Fibroblast of the aortic adventitia (primary cell): ENCODE measurements around the gene SH3BP5. TPM values are rescaled to one million over a fixed set of nuclear protein-coding genes. Genes with fewer than 3 reads are reported as not detected.

Source experiments
- DNase-seq: peaks from one replicate; pipeline ENCODE4 v3.0.0-alpha.2; 2010; ENCODE audit warnings: low read depth
- H3K4me3 ChIP-seq: 2 replicates; pipeline ENCODE4 v1.5.1; 2011; ENCODE audit warnings: low read depth, mild to moderate bottlenecking, control low read depth, low read length, moderate library complexity
- total RNA-seq: library from RNA; depleted of rRNA; stranded (reverse); fragments of >200 nt; gene quantifications from 2 replicates; pipeline ENCODE4 v1.2.3, GENCODE V29; 2012; ENCODE audit warnings: low replicate concordance
- TF ChIP-seq, protein P1 (sequence below): IDR thresholded peaks from 2 replicates; pipeline ENCODE4 v1.5.1; 2011; ENCODE audit warnings: mild to moderate bottlenecking, low read length, control low read depth, inconsistent platforms; ENCODE audit not compliant: insufficient read depth

SH3BP5 gene
- total RNA-seq, 1 donor = 25.5 TPM

DNA sequence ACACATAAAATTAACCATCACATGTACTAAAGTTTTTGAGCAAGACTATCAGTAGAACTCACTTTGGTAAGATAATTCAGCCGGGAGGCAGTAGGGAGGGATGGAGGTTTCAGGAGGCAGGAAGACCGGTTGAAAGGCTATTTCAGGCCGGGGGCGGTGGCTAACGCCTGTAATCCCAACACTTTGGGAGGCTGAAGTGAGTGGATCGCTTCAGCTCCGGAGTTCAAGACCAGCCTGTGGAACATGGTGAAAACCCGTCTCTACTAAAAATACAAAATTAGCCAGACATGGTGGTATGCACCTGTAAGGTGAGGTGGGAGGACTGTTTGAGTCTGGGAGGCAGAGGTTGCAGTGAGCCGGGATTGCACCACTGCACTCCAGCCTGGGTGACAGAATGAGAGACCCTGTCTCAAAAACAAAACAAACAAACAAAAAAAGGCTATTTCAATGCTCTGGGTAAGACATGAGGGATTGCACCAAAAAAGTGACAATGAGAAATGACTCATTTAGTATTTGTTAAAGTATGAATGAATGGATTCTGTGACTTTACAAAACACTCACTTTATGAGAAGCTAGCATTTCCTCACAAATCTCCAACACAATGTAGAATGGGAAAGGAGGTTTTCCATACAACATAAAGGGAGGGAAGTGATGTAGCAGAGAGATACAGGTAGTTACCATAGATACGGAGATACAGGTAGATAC lies 43.9 kb downstream of the SH3BP5 start:
- no peak for DNase-seq
- H3K4me3 ChIP-seq = no peak overlapping the region
- TF ChIP-seq, protein P1, sequence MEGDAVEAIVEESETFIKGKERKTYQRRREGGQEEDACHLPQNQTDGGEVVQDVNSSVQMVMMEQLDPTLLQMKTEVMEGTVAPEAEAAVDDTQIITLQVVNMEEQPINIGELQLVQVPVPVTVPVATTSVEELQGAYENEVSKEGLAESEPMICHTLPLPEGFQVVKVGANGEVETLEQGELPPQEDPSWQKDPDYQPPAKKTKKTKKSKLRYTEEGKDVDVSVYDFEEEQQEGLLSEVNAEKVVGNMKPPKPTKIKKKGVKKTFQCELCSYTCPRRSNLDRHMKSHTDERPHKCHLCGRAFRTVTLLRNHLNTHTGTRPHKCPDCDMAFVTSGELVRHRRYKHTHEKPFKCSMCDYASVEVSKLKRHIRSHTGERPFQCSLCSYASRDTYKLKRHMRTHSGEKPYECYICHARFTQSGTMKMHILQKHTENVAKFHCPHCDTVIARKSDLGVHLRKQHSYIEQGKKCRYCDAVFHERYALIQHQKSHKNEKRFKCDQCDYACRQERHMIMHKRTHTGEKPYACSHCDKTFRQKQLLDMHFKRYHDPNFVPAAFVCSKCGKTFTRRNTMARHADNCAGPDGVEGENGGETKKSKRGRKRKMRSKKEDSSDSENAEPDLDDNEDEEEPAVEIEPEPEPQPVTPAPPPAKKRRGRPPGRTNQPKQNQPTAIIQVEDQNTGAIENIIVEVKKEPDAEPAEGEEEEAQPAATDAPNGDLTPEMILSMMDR = no peak

GRCh38 chr3:15287565-15288330 lies 44.6 kb downstream of the SH3BP5 start:
- TF ChIP-seq, protein P1 = no peak
- peak; percentile 97 for DNase-seq
- H3K4me3 ChIP-seq = no peak overlapping the region

- TF ChIP-seq, protein P1 = no peak
- no peak overlapping the region for H3K4me3 ChIP-seq
- no peak for DNase-seq
Measured at GRCh38 chr3:15286022-15286421, 46.4 kb downstream of the SH3BP5 start.

GRCh38 chr3:15284121-15284889 lies 48.1 kb downstream of the SH3BP5 start:
- peak; percentile 52 for DNase-seq
- no peak overlapping the region for H3K4me3 ChIP-seq
- TF ChIP-seq, protein P1 = no peak

DNA sequence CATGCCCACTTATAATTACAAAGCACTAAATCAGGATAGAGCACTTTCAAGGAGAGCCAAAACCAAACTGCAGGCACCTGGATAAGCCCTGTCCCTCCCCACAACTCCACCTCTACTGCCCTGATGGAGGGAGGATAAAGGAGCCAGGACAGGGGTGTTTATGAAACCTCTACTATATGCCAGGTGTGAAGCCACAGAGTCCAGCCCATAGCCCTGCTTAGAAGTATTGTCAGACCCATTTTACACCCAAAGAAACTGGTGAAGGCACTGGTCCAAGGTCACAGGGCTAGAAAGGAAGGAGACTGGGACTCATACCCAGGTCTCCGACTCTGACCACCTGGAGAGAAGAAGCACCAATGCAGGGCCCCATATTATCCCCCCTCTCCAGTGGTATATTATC lies 48.7 kb downstream of the SH3BP5 start:
- DNase-seq = no peak
- H3K4me3 ChIP-seq = no peak overlapping the region
- TF ChIP-seq, protein P1 = no peak

GRCh38 chr3:15281817-15282216 lies 50.6 kb downstream of the SH3BP5 start:
- DNase-seq = no peak
- H3K4me3 ChIP-seq = no peak overlapping the region
- TF ChIP-seq, protein P1 = no peak
